HEK293 (cell line): ENCODE data around the gene TMED1.

Experiments used
- CTCF ChIA-PET: fragments of 350-600 bp; formaldehyde crosslinking; extraction: SDS; loops from one replicate; lab custom pipeline; 2021; ENCODE audit warnings: antibody characterized with exemption; lab: Yijun Ruan, JAX
- POLR2A ChIA-PET: fragments of 300-600 bp; formaldehyde crosslinking; extraction: SDS; loops from one replicate; lab custom pipeline; 2020; ENCODE audit warnings: antibody characterized with exemption, inconsistent platforms; lab: Yijun Ruan, JAX
- H3K27ac ChIP-seq: fragments of 200-500 bp; sonication (Bioruptor generic); 2 replicates; pipeline ENCODE4 v1.5.1; 2014; ENCODE audit warnings: low read depth, low read length, control low read depth, inconsistent platforms; ENCODE audit errors: extremely low read depth
- H3K36me3 ChIP-seq, 2 experiments: fragments of 200-500 bp in 1 of 2; sonication (Bioruptor generic) in 1 of 2; 1 replicate in 1 of 2; 2 replicates in 1 of 2; pipeline ENCODE4 v1.5.1; 2014 to 2017; ENCODE audit warnings: inconsistent platforms in 2 of 2, low read length in 2 of 2; ENCODE audit not compliant: control insufficient read depth in 2 of 2, insufficient read depth in 1 of 2
- H3K4me1 ChIP-seq: fragments of 200-500 bp; sonication (Bioruptor generic); 2 replicates; pipeline ENCODE4 v1.5.1; 2014; ENCODE audit warnings: mild to moderate bottlenecking, low read length, inconsistent platforms; ENCODE audit not compliant: control insufficient read depth, insufficient read depth
- H3K4me3 ChIP-seq: 2 replicates; pipeline ENCODE4 v1.5.1; 2011; ENCODE audit warnings: low read depth, mild to moderate bottlenecking, control low read depth, low read length, moderate library complexity
- H3K9me3 ChIP-seq: fragments of 200-500 bp; sonication (Bioruptor generic); 2 replicates; pipeline ENCODE4 v1.5.1; 2014; ENCODE audit warnings: low read depth, low read length, inconsistent platforms; ENCODE audit not compliant: control insufficient read depth, insufficient read depth
- BCL11A ChIP-seq: fragments of 450-650 bp; formaldehyde crosslinking; IDR thresholded peaks from 2 replicates; pipeline ENCODE4 v1.5.1; 2016; ENCODE audit warnings: low read depth, missing biosample characterization, missing genetic modification characterization
- GFI1B ChIP-seq: fragments of 450-650 bp; formaldehyde crosslinking; IDR thresholded peaks from 2 replicates; pipeline ENCODE4 v1.5.1; 2016; ENCODE audit warnings: missing biosample characterization, missing genetic modification characterization
- INSM2 ChIP-seq: fragments of 450-650 bp; formaldehyde crosslinking; IDR thresholded peaks from 2 replicates; pipeline ENCODE4 v1.5.1; 2016; ENCODE audit warnings: missing biosample characterization, missing genetic modification characterization
- KLF17 ChIP-seq: fragments of 450-650 bp; formaldehyde crosslinking; IDR thresholded peaks from 2 replicates; pipeline ENCODE4 v1.5.1; 2016; ENCODE audit warnings: missing biosample characterization, missing genetic modification characterization
- KLF9 ChIP-seq: fragments of 450-650 bp; formaldehyde crosslinking; IDR thresholded peaks from 2 replicates; pipeline ENCODE4 v1.5.1; 2016; ENCODE audit warnings: missing biosample characterization, missing genetic modification characterization, low read depth
- OSR2 ChIP-seq: fragments of 450-650 bp; formaldehyde crosslinking; IDR thresholded peaks from 2 replicates; pipeline ENCODE4 v1.5.1; 2016; ENCODE audit warnings: missing biosample characterization, missing genetic modification characterization
- PRDM4 ChIP-seq: fragments of 450-650 bp; formaldehyde crosslinking; IDR thresholded peaks from 2 replicates; pipeline ENCODE4 v1.5.1; 2017; ENCODE audit warnings: missing biosample characterization, missing genetic modification characterization
- TSHZ1 ChIP-seq: fragments of 450-650 bp; formaldehyde crosslinking; IDR thresholded peaks from 2 replicates; pipeline ENCODE4 v1.5.1; 2016; ENCODE audit warnings: missing biosample characterization, missing genetic modification characterization, borderline replicate concordance
- YY2 ChIP-seq: fragments of 450-650 bp; formaldehyde crosslinking; IDR thresholded peaks from 2 replicates; pipeline ENCODE4 v1.5.1; 2016; ENCODE audit warnings: missing biosample characterization, missing genetic modification characterization
- ZBTB7A ChIP-seq: fragments of 450-650 bp; formaldehyde crosslinking; IDR thresholded peaks from 2 replicates; pipeline ENCODE4 v1.5.1; 2016; ENCODE audit warnings: low read depth, missing biosample characterization, missing genetic modification characterization
- ZNF10 ChIP-seq: fragments of 450-650 bp; formaldehyde crosslinking; IDR thresholded peaks from 2 replicates; pipeline ENCODE4 v1.5.1; 2017; ENCODE audit warnings: missing biosample characterization, missing genetic modification characterization
- ZNF121 ChIP-seq: fragments of 450-650 bp; formaldehyde crosslinking; IDR thresholded peaks from 2 replicates; pipeline ENCODE4 v1.5.1; 2016; ENCODE audit warnings: missing biosample characterization, missing genetic modification characterization
- ZNF132 ChIP-seq: fragments of 450-650 bp; formaldehyde crosslinking; IDR thresholded peaks from 2 replicates; pipeline ENCODE4 v1.5.1; 2017; ENCODE audit warnings: missing biosample characterization, missing genetic modification characterization, borderline replicate concordance
- ZNF146 ChIP-seq: fragments of 450-650 bp; formaldehyde crosslinking; IDR thresholded peaks from 2 replicates; pipeline ENCODE4 v1.5.1; 2016; ENCODE audit warnings: missing biosample characterization, missing genetic modification characterization
- ZNF335 ChIP-seq: fragments of 450-650 bp; formaldehyde crosslinking; conservative IDR thresholded peaks from 2 replicates; pipeline ENCODE4 v1.5.1; 2016; ENCODE audit warnings: missing biosample characterization, missing genetic modification characterization
- ZNF341 ChIP-seq: fragments of 450-650 bp; formaldehyde crosslinking; IDR thresholded peaks from 2 replicates; pipeline ENCODE4; 2016; ENCODE audit warnings: low read depth, missing biosample characterization, missing genetic modification characterization
- ZNF394 ChIP-seq: fragments of 450-650 bp; formaldehyde crosslinking; IDR thresholded peaks from 2 replicates; pipeline ENCODE4 v1.5.1; 2016; ENCODE audit warnings: missing biosample characterization, missing genetic modification characterization, mild to moderate bottlenecking, moderate library complexity, borderline replicate concordance
- ZNF423 ChIP-seq: fragments of 450-650 bp; formaldehyde crosslinking; IDR thresholded peaks from 2 replicates; pipeline ENCODE4 v1.5.1; 2016; ENCODE audit warnings: missing biosample characterization, missing genetic modification characterization
- ZNF544 ChIP-seq: fragments of 450-650 bp; formaldehyde crosslinking; IDR thresholded peaks from 2 replicates; pipeline ENCODE4 v1.5.0; 2017; ENCODE audit warnings: missing biosample characterization, missing genetic modification characterization
- ZNF600 ChIP-seq: fragments of 450-650 bp; formaldehyde crosslinking; IDR thresholded peaks from 2 replicates; pipeline ENCODE4 v1.5.1; 2016; ENCODE audit warnings: missing biosample characterization, missing genetic modification characterization
- ZNF645 ChIP-seq: fragments of 450-650 bp; formaldehyde crosslinking; IDR thresholded peaks from 2 replicates; pipeline ENCODE4; 2016; ENCODE audit warnings: missing biosample characterization, missing genetic modification characterization
- ZNF670 ChIP-seq: fragments of 450-650 bp; formaldehyde crosslinking; IDR thresholded peaks from 2 replicates; pipeline ENCODE4 v1.5.1; 2016; ENCODE audit warnings: missing biosample characterization, missing genetic modification characterization, low read depth
- ZNF837 ChIP-seq: fragments of 450-650 bp; formaldehyde crosslinking; IDR thresholded peaks from 2 replicates; pipeline ENCODE4 v1.5.1; 2016; ENCODE audit warnings: missing biosample characterization, missing genetic modification characterization

The TMED1 gene

GRCh38 chr19:10863107-10863717 is 27.2 kb upstream of the TMED1 start (continued):
- TF ChIP-seq ZBTB7A (tag by site-specific recombination) (no peak), KLF9 (tag by site-specific recombination) (peak; percentile 60), INSM2 (tag by site-specific recombination) (peak; percentile 54; the same call in 1 of the 2 replicates), BCL11A (tag by site-specific recombination) (peak; percentile 47; the same call in 1 of the 2 replicates), ZNF645 (tag by site-specific recombination) (no peak), ZNF670 (tag by site-specific recombination) (no peak), ZNF10 (tag by site-specific recombination) (no peak), OSR2 (tag by site-specific recombination) (0 out of 2 replicates have a peak, but pooled peaks have one; percentile 11), TSHZ1 (tag by site-specific recombination) (no peak), KLF17 (tag by site-specific recombination) (peak; percentile 32; the same call in 1 of the 2 replicates), ZNF394 (tag by site-specific recombination) (0 out of 2 replicates have a peak, but pooled peaks have one; percentile 41), ZNF837 (tag by site-specific recombination) (no peak), GFI1B (tag by site-specific recombination) (no peak), ZNF423 (tag by site-specific recombination) (no peak), ZNF341 (tag by site-specific recombination) (0 out of 2 replicates have a peak, but pooled peaks have one; percentile 11), ZNF335 (tag by site-specific recombination) (no peak)

GRCh38 chr19:10862561-10863106 is 26.6 kb upstream of the TMED1 start:
- H3K4me1 ChIP-seq = no peaks in the 10 kb centered on the region
- CTCF ChIA-PET = interaction anchor here (0.6 to 5.8 kb wide), 9 partner anchors 9 to 783 kb away, joined by 3 to 98 read pairs (median 20); partner anchors contain the start of genes CARM1, DNM2 and TMED1
- no peak for TF ChIP-seq PRDM4 (tag by site-specific recombination)
- no peak for TF ChIP-seq YY2 (tag by site-specific recombination)
- TF ChIP-seq ZNF146 = no peak
- TF ChIP-seq ZNF600 (tag by site-specific recombination) = no peak
- no peak for TF ChIP-seq ZNF544 (tag by site-specific recombination)
- no peak for TF ChIP-seq ZNF132
- TF ChIP-seq ZNF645 (tag by site-specific recombination) = no peak
- TF ChIP-seq ZNF394 (tag by site-specific recombination) = peak; percentile 96
- no peak for TF ChIP-seq ZNF121 (tag by site-specific recombination)
- no peak overlapping the region for H3K27ac ChIP-seq
- H3K4me3 ChIP-seq = no peak overlapping the region
- no peaks in the 10 kb centered on the region for H3K9me3 ChIP-seq
- POLR2A ChIA-PET = interaction anchor here (0.7 to 2.4 kb wide), 2 partner anchors 26 to 1713 kb away, joined by 4 to 31 read pairs; partner anchors contain the start of gene TMED1
- no peaks in the 10 kb centered on the region for H3K36me3 ChIP-seq
